HepG2 (cell line): ENCODE results near the gene MRPL27. TPM values are rescaled to one million over a fixed set of nuclear protein-coding genes. Genes with fewer than 3 reads are reported as not detected.
A peak's percentile ranks its signal among the peaks of the same experiment; 100 is the strongest.

Experiments
- ATAD3A ChIP-seq: sonication (generic); formaldehyde crosslinking; IDR thresholded peaks from 2 replicates; pipeline ENCODE4 v1.4.0; 2020; ENCODE audit warnings: missing genetic modification reagents
- CREB1 ChIP-seq, 2 experiments: fragments of 450-650 bp in 1 of 2; IDR thresholded peaks; 2 replicates each; pipeline ENCODE4 v1.6.1; 2016 to 2017; ENCODE audit warnings: control low read depth in 1 of 2, mild to moderate bottlenecking in 1 of 2, missing compliant biosample characterization in 1 of 2, missing genetic modification characterization in 1 of 2
- HHEX ChIP-seq: IDR thresholded peaks from 2 replicates; pipeline ENCODE4 v1.6.1; 2016; ENCODE audit warnings: control low read depth
- IKZF1 ChIP-seq: fragments of 450-650 bp; IDR thresholded peaks from 2 replicates; pipeline ENCODE4 v1.7.1; 2016
- MXD4 ChIP-seq: IDR thresholded peaks from 2 replicates; pipeline ENCODE4 v1.6.1; 2016; ENCODE audit warnings: mild to moderate bottlenecking, missing biosample characterization, missing genetic modification reagents
- TBX3 ChIP-seq: fragments of 450-650 bp; IDR thresholded peaks from 2 replicates; pipeline ENCODE4 v1.6.1; 2017; ENCODE audit warnings: antibody characterized with exemption, mild to moderate bottlenecking, inconsistent platforms, borderline replicate concordance
- TRIM24 ChIP-seq: sonication (generic); formaldehyde crosslinking; IDR thresholded peaks from 2 replicates; pipeline ENCODE4 v1.8.0; 2022; ENCODE audit warnings: mild to moderate bottlenecking, missing genetic modification reagents
- XBP1 ChIP-seq: sonication (generic); formaldehyde crosslinking; IDR thresholded peaks from 2 replicates; pipeline ENCODE4 v1.5.0; 2020; ENCODE audit warnings: missing genetic modification reagents
- ZEB1 ChIP-seq: IDR thresholded peaks from 2 replicates; pipeline ENCODE4 v1.6.1; 2012; ENCODE audit warnings: mild to moderate bottlenecking, low read depth, inconsistent platforms; ENCODE audit not compliant: insufficient replicate concordance
- ZNF230 ChIP-seq: sonication (generic); formaldehyde crosslinking; IDR thresholded peaks from 2 replicates; pipeline ENCODE4 v1.4.0; 2020; ENCODE audit warnings: mild to moderate bottlenecking, missing genetic modification reagents
- ZNF546 ChIP-seq: sonication (generic); formaldehyde crosslinking; conservative IDR thresholded peaks from 2 replicates; pipeline ENCODE4 v1.8.1; 2023; ENCODE audit warnings: mild to moderate bottlenecking, missing genetic modification reagents
- polyA plus RNA-seq, 8 experiments: library from polyadenylated mRNA; depleted of rRNA in 3 of 8; stranded (reverse) in 7 of 8; unstranded in 1 of 8; fragments of >200 nt; fragmentation: Illumina TruSeq in 4 of 8; extraction: Trizol in 4 of 8; gene quantifications; 2 replicates each; pipeline versions ENCODE4 v1.2.1 to v1.2.3, GENCODE V29; 2011 to 2016; ENCODE audit warnings: low read depth in 4 of 8, missing spikeins in 1 of 8, mixed read lengths in 1 of 8; ENCODE audit not compliant: insufficient read depth in 1 of 8
- total RNA-seq, 5 experiments: library from RNA; depleted of rRNA; stranded (reverse); fragments of >200 nt; fragmentation: Illumina TruSeq; extraction: Trizol; gene quantifications; 2 replicates each; pipeline ENCODE4 v1.2.3, GENCODE V29; 2016; ENCODE audit warnings: low read depth in 1 of 5
- TF ChIP-seq, protein P1 (sequence below): sonication (generic); formaldehyde crosslinking; IDR thresholded peaks from 2 replicates; pipeline ENCODE4 v1.4.0; 2020; ENCODE audit warnings: missing genetic modification reagents, mild to moderate bottlenecking, borderline replicate concordance
- TF ChIP-seq, protein P2 (sequence below): sonication (generic); formaldehyde crosslinking; IDR thresholded peaks from 2 replicates; pipeline ENCODE4 v1.8.1; 2022; ENCODE audit warnings: mild to moderate bottlenecking, missing genetic modification reagents
- TF ChIP-seq, protein P3 (sequence below): IDR thresholded peaks from 2 replicates; pipeline ENCODE4 v1.6.1; 2016; ENCODE audit warnings: control low read depth
- TF ChIP-seq, protein P4 (sequence below): sonication (generic); formaldehyde crosslinking; IDR thresholded peaks from 2 replicates; pipeline ENCODE4 v1.5.0; 2020; ENCODE audit warnings: missing genetic modification reagents, mild to moderate bottlenecking, borderline replicate concordance
- TF ChIP-seq, protein P5 (sequence below): sonication (generic); formaldehyde crosslinking; IDR thresholded peaks from 2 replicates; pipeline ENCODE4 v1.4.0; 2020; ENCODE audit warnings: missing genetic modification reagents
- TF ChIP-seq, protein P6 (sequence below): sonication (generic); formaldehyde crosslinking; IDR thresholded peaks from 2 replicates; pipeline ENCODE4 v1.8.1; 2023; ENCODE audit warnings: mild to moderate bottlenecking, missing genetic modification reagents
- TF ChIP-seq, protein P7 (sequence below): sonication (generic); formaldehyde crosslinking; IDR thresholded peaks from 2 replicates; pipeline ENCODE4 v1.5.0; 2020; ENCODE audit warnings: missing genetic modification reagents

Gene MRPL27
- total and polyA plus RNA-seq, 2 of the 13 experiments (the other 11 are each of a cell fraction or from before 2014, with no cell fraction given), result 137 to 217 TPM

DNA sequence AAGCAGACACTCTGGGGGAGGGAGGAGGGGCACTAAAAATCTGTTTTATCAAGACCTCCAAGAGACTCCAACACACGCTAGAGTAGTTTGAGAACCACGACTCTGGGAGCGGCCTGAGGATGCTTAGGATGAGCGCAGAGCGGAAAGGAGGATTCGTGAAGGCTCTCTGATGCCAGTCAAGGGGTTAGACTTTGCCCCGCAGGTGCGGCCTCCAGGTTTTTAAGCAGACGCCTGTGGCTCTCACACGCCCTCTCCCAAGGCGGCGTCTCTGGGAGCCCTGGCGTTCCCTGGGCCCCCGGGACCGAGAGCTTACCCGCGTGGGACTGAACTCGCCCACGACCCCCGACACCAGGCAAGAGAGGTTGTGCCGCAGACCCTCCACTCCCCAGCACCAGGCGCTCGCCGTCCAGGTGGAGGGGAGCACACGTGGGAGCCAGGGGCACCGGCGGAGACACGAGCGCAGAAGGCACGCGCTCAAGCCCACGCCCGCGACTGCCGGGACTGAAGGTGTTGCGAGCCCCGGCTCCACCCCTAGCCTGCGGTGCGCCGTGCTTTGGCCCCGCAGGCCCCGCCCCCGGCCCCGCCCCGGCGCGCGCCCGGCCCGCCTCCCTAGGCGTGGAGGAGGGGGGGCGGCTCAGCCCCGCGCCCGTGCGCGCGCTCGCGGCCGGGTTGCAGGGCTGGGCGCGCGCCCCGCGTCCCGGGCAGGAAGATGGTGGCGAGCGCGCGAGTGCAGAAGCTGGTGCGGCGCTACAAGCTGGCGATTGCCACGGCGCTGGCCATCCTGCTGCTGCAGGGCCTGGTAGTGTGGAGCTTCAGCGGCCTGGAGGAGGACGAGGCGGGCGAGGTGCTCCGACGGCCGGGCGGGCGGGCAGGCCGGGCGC lies 27.3 kb downstream of the MRPL27 start, which contains the start of gene XYLT2 (continued):
- TF ChIP-seq, protein P1, sequence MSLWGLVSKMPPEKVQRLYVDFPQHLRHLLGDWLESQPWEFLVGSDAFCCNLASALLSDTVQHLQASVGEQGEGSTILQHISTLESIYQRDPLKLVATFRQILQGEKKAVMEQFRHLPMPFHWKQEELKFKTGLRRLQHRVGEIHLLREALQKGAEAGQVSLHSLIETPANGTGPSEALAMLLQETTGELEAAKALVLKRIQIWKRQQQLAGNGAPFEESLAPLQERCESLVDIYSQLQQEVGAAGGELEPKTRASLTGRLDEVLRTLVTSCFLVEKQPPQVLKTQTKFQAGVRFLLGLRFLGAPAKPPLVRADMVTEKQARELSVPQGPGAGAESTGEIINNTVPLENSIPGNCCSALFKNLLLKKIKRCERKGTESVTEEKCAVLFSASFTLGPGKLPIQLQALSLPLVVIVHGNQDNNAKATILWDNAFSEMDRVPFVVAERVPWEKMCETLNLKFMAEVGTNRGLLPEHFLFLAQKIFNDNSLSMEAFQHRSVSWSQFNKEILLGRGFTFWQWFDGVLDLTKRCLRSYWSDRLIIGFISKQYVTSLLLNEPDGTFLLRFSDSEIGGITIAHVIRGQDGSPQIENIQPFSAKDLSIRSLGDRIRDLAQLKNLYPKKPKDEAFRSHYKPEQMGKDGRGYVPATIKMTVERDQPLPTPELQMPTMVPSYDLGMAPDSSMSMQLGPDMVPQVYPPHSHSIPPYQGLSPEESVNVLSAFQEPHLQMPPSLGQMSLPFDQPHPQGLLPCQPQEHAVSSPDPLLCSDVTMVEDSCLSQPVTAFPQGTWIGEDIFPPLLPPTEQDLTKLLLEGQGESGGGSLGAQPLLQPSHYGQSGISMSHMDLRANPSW (CRISPR knock-in tag), result no peak
- TF ChIP-seq, protein P2, sequence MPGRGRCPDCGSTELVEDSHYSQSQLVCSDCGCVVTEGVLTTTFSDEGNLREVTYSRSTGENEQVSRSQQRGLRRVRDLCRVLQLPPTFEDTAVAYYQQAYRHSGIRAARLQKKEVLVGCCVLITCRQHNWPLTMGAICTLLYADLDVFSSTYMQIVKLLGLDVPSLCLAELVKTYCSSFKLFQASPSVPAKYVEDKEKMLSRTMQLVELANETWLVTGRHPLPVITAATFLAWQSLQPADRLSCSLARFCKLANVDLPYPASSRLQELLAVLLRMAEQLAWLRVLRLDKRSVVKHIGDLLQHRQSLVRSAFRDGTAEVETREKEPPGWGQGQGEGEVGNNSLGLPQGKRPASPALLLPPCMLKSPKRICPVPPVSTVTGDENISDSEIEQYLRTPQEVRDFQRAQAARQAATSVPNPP (CRISPR knock-in tag), result peak; percentile 66; the same call in 1 of the 2 replicates
- TF ChIP-seq, protein P3, sequence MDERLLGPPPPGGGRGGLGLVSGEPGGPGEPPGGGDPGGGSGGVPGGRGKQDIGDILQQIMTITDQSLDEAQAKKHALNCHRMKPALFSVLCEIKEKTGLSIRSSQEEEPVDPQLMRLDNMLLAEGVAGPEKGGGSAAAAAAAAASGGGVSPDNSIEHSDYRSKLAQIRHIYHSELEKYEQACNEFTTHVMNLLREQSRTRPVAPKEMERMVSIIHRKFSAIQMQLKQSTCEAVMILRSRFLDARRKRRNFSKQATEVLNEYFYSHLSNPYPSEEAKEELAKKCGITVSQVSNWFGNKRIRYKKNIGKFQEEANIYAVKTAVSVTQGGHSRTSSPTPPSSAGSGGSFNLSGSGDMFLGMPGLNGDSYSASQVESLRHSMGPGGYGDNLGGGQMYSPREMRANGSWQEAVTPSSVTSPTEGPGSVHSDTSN (CRISPR knock-in tag), result no peak
- TF ChIP-seq, protein P4, sequence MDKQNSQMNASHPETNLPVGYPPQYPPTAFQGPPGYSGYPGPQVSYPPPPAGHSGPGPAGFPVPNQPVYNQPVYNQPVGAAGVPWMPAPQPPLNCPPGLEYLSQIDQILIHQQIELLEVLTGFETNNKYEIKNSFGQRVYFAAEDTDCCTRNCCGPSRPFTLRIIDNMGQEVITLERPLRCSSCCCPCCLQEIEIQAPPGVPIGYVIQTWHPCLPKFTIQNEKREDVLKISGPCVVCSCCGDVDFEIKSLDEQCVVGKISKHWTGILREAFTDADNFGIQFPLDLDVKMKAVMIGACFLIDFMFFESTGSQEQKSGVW (CRISPR knock-in tag), result no peak
- TF ChIP-seq MXD4 (CRISPR knock-in tag) (peak; percentile 53), HHEX (no peak), TRIM24 (CRISPR knock-in tag) (no peak), ZEB1 (no peak), ATAD3A (no peak), ZNF230 (CRISPR knock-in tag) (0 out of 2 replicates have a peak, but pooled peaks have one; percentile 40), ZNF546 (CRISPR knock-in tag) (0 out of 2 replicates have a peak, but pooled peaks have one; percentile 29), IKZF1 (no peak), CREB1 (IDR thresholded peaks at IDR 0.05) (no peak), CREB1 (CRISPR knock-in tag; IDR thresholded peaks at IDR 0.05) (no peak), XBP1 (0 out of 2 replicates have a peak, but pooled peaks have one; percentile 16), TBX3 (0 out of 2 replicates have a peak, but pooled peaks have one; percentile 36)
- TF ChIP-seq, protein P5, sequence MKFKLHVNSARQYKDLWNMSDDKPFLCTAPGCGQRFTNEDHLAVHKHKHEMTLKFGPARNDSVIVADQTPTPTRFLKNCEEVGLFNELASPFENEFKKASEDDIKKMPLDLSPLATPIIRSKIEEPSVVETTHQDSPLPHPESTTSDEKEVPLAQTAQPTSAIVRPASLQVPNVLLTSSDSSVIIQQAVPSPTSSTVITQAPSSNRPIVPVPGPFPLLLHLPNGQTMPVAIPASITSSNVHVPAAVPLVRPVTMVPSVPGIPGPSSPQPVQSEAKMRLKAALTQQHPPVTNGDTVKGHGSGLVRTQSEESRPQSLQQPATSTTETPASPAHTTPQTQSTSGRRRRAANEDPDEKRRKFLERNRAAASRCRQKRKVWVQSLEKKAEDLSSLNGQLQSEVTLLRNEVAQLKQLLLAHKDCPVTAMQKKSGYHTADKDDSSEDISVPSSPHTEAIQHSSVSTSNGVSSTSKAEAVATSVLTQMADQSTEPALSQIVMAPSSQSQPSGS (CRISPR knock-in tag), result no peak
- TF ChIP-seq, protein P6, sequence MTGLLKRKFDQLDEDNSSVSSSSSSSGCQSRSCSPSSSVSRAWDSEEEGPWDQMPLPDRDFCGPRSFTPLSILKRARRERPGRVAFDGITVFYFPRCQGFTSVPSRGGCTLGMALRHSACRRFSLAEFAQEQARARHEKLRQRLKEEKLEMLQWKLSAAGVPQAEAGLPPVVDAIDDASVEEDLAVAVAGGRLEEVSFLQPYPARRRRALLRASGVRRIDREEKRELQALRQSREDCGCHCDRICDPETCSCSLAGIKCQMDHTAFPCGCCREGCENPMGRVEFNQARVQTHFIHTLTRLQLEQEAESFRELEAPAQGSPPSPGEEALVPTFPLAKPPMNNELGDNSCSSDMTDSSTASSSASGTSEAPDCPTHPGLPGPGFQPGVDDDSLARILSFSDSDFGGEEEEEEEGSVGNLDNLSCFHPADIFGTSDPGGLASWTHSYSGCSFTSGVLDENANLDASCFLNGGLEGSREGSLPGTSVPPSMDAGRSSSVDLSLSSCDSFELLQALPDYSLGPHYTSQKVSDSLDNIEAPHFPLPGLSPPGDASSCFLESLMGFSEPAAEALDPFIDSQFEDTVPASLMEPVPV (CRISPR knock-in tag), result no peak
- TF ChIP-seq, protein P7, sequence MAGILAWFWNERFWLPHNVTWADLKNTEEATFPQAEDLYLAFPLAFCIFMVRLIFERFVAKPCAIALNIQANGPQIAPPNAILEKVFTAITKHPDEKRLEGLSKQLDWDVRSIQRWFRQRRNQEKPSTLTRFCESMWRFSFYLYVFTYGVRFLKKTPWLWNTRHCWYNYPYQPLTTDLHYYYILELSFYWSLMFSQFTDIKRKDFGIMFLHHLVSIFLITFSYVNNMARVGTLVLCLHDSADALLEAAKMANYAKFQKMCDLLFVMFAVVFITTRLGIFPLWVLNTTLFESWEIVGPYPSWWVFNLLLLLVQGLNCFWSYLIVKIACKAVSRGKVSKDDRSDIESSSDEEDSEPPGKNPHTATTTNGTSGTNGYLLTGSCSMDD (CRISPR knock-in tag), result no peak
